H9 (cell line): Measurements from ENCODE around the gene BZW2. TPM values are rescaled to one million over a fixed set of nuclear protein-coding genes. Genes with fewer than 3 reads are reported as not detected.

Source experiments
- DNase-seq: peaks from one replicate; pipeline ENCODE4 v3.0.0-alpha.2; 2017
- H2AFZ ChIP-seq: one replicate; pipeline ENCODE4 v1.6.1; 2013; ENCODE audit warnings: mild to moderate bottlenecking, low read length, control low read depth, moderate library complexity
- H2AK5ac ChIP-seq: 2 replicates; pipeline ENCODE4 v1.6.1; 2013; ENCODE audit warnings: low read length, control low read depth, mixed read lengths; ENCODE audit not compliant: insufficient read length
- H2BK120ac ChIP-seq: one replicate; pipeline ENCODE4 v1.6.1; 2013; ENCODE audit warnings: low read depth, mild to moderate bottlenecking, low read length, control low read depth, inconsistent platforms; ENCODE audit not compliant: poor library complexity, severe bottlenecking
- H2BK12ac ChIP-seq: 2 replicates; pipeline ENCODE4 v1.6.1; 2013; ENCODE audit warnings: low read length, control low read depth, mixed read lengths, low read depth; ENCODE audit not compliant: insufficient read length
- H2BK15ac ChIP-seq: 2 replicates; pipeline ENCODE4 v1.6.1; 2013; ENCODE audit warnings: low read depth, low read length, control low read depth
- H2BK20ac ChIP-seq: one replicate; pipeline ENCODE4 v1.6.1; 2013; ENCODE audit warnings: low read depth, mild to moderate bottlenecking, low read length, control low read depth, inconsistent platforms; ENCODE audit not compliant: poor library complexity, severe bottlenecking
- H2BK5ac ChIP-seq: 2 replicates; pipeline ENCODE4 v1.6.1; 2013; ENCODE audit warnings: low read length, control low read depth, mixed read lengths; ENCODE audit not compliant: insufficient read length
- H3K14ac ChIP-seq: 2 replicates; pipeline ENCODE4 v1.6.1; 2013; ENCODE audit warnings: low read length, control low read depth; ENCODE audit not compliant: insufficient read depth
- H3K18ac ChIP-seq: 2 replicates; pipeline ENCODE4 v1.6.1; 2013; ENCODE audit warnings: low read depth, mild to moderate bottlenecking, mixed read lengths, low read length, control low read depth; ENCODE audit not compliant: insufficient read length
- H3K23ac ChIP-seq: 2 replicates; pipeline ENCODE4 v1.6.1; 2013; ENCODE audit warnings: low read length, control low read depth, mixed read lengths, low read depth; ENCODE audit not compliant: insufficient read length
- H3K23me2 ChIP-seq: 2 replicates; pipeline ENCODE4 v1.6.1; 2013; ENCODE audit warnings: low read depth, mild to moderate bottlenecking, mixed read lengths, low read length, control low read depth; ENCODE audit not compliant: insufficient read length, poor library complexity, severe bottlenecking
- H3K27ac ChIP-seq: 2 replicates; pipeline ENCODE4 v1.5.1; 2013; ENCODE audit warnings: low read length, control low read depth, mixed read lengths, low read depth; ENCODE audit not compliant: insufficient read length
- H3K27me3 ChIP-seq: 2 replicates; pipeline ENCODE4 v1.6.1; 2013; ENCODE audit warnings: low read length, control low read depth, inconsistent platforms; ENCODE audit not compliant: insufficient read depth
- H3K4ac ChIP-seq: 2 replicates; pipeline ENCODE4 v1.6.1; 2013; ENCODE audit warnings: low read depth, mild to moderate bottlenecking, control low read depth, inconsistent platforms, low read length, moderate library complexity
- H3K4me1 ChIP-seq: 2 replicates; pipeline ENCODE4 v1.6.1; 2013; ENCODE audit warnings: low read length, control low read depth, inconsistent platforms; ENCODE audit not compliant: insufficient read depth
- H3K4me2 ChIP-seq: 2 replicates; pipeline ENCODE4 v1.6.1; 2013; ENCODE audit warnings: low read length, control low read depth, mixed read lengths; ENCODE audit not compliant: insufficient read length, insufficient read depth
- H3K56ac ChIP-seq: 2 replicates; pipeline ENCODE4 v1.6.1; 2013; ENCODE audit warnings: low read depth, mild to moderate bottlenecking, mixed read lengths, low read length, control low read depth; ENCODE audit not compliant: insufficient read length
- H3K79me1 ChIP-seq: 2 replicates; pipeline ENCODE4 v1.6.1; 2013; ENCODE audit warnings: low read depth, mild to moderate bottlenecking, moderate library complexity, low read length, control low read depth, inconsistent platforms; ENCODE audit not compliant: insufficient read depth, poor library complexity, severe bottlenecking
- H3K79me2 ChIP-seq: 2 replicates; pipeline ENCODE4 v1.6.1; 2013; ENCODE audit warnings: low read length, control low read depth, inconsistent platforms; ENCODE audit not compliant: insufficient read depth
- H3K9ac ChIP-seq: 2 replicates; pipeline ENCODE4 v1.6.1; 2013; ENCODE audit warnings: low read length, control low read depth, mixed read lengths; ENCODE audit not compliant: insufficient read length; ENCODE audit errors: extremely low read depth
- H3K9me3 ChIP-seq: one replicate; pipeline ENCODE4 v1.6.1; 2013; ENCODE audit warnings: low read depth, low read length, inconsistent platforms; ENCODE audit not compliant: control insufficient read depth
- H3T11ph ChIP-seq: one replicate; pipeline ENCODE4 v1.6.1; 2013; ENCODE audit warnings: mild to moderate bottlenecking, low read length, control low read depth, inconsistent platforms
- H4K20me1 ChIP-seq: one replicate; pipeline ENCODE4 v1.6.1; 2013; ENCODE audit not compliant: control insufficient read depth, insufficient read length, insufficient read depth
- H4K5ac ChIP-seq: 2 replicates; pipeline ENCODE4 v1.6.1; 2013; ENCODE audit warnings: low read depth, mild to moderate bottlenecking, mixed read lengths, low read length, control low read depth; ENCODE audit not compliant: insufficient read length
- H4K8ac ChIP-seq: replicated peaks from 2 replicates; pipeline ENCODE4 v1.6.1; 2013; ENCODE audit warnings: low read length, control low read depth, mixed read lengths, low read depth; ENCODE audit not compliant: insufficient read length
- H4K91ac ChIP-seq: 2 replicates; pipeline ENCODE4 v1.6.1; 2013; ENCODE audit warnings: low read depth, mild to moderate bottlenecking, moderate library complexity, mixed read lengths, low read length, control low read depth; ENCODE audit not compliant: insufficient read length
- H3K27ac Mint-ChIP-seq, 3 experiments: 2 replicates in 2 of 3; 3 replicates in 1 of 3; pipeline ENCODE4 v1.8.0; 2020 to 2021; ENCODE audit warnings: mixed read lengths in 3 of 3, mild to moderate bottlenecking in 1 of 3, moderate library complexity in 1 of 3
- H3K27me3 Mint-ChIP-seq: 2 replicates; pipeline ENCODE4 v1.8.0; 2021; ENCODE audit warnings: low read depth, mild to moderate bottlenecking, moderate library complexity, mixed read lengths
- H3K36me3 Mint-ChIP-seq, 3 experiments: 2 replicates in 2 of 3; 3 replicates in 1 of 3; pipeline ENCODE4 v1.8.0; 2020 to 2021; ENCODE audit warnings: low read depth in 3 of 3, mixed read lengths in 3 of 3; ENCODE audit not compliant: insufficient read depth in 1 of 3
- H3K4me1 Mint-ChIP-seq, 2 experiments: 2 replicates each; pipeline ENCODE4 v1.8.0; 2020; ENCODE audit warnings: mixed read lengths in 2 of 2
- H3K4me3 Mint-ChIP-seq, 2 experiments: 2 replicates in 1 of 2; 3 replicates in 1 of 2; pipeline ENCODE4 v1.8.0; 2020 to 2021; ENCODE audit warnings: mild to moderate bottlenecking in 2 of 2, mixed read lengths in 2 of 2, moderate library complexity in 1 of 2
- H3K9me3 Mint-ChIP-seq, 2 experiments: 2 replicates in 1 of 2; 3 replicates in 1 of 2; pipeline ENCODE4 v1.8.0; 2020; ENCODE audit warnings: mild to moderate bottlenecking in 2 of 2, mixed read lengths in 2 of 2, moderate library complexity in 1 of 2
- CTCF ChIP-seq: fragments of 200-600 bp; sonication (generic); conservative IDR thresholded peaks from 3 replicates; pipeline ENCODE4 v1.8.0; 2021; ENCODE audit warnings: antibody characterized with exemption, mild to moderate bottlenecking
- WGBS: extraction: QIAGEN DNeasy Blood & Tissue Kit; methylation state at CpG from one replicate; pipeline ENCODE4 v1.1.7; 2013; ENCODE audit warnings: missing lambda C conversion rate, low lambda C conversion rate, mixed read lengths; ENCODE audit not compliant: insufficient read length; ENCODE audit errors: extremely low coverage; 5-methylcytosine and 5-hydroxymethylcytosine counted together
- total RNA-seq: library from RNA; stranded (reverse); gene quantifications from 2 replicates; pipeline ENCODE4 v1.2.1, GENCODE V29; 2021

BZW2 gene
- total RNA-seq, 1 experiment from 2014 or later: 64.6 TPM

GRCh38 chr7:16616542-16616941 is 29.4 kb upstream of the BZW2 start:
- H4K8ac ChIP-seq: no peak overlapping the region
- no peaks in the 10 kb centered on the region for H3K79me1 ChIP-seq
- H3K9me3 ChIP-seq: no peaks in the 10 kb centered on the region
- peaks cover 3 to 20% (median 8%) of the 10 kb centered on the region in 3 experiments; a peak in 5 of 7 replicates for H3K36me3 Mint-ChIP-seq
- H3T11ph ChIP-seq: no peak overlapping the region
- H2BK20ac ChIP-seq: no peak overlapping the region
- no peak overlapping the region for H2BK120ac ChIP-seq
- no peaks in the 10 kb centered on the region; the same call in 1 of the 2 replicates for H3K4me1 ChIP-seq
- no peak for TF ChIP-seq CTCF
- H2AK5ac ChIP-seq: no peak overlapping the region
- no peak overlapping the region for H4K5ac ChIP-seq
- no peaks in the 10 kb centered on the region for H4K20me1 ChIP-seq
- H3K14ac ChIP-seq: peak overlapping the region; percentile 39; the same call in 1 of the 2 replicates
- H3K4me3 Mint-ChIP-seq: no peak overlapping the region
- H3K27me3 Mint-ChIP-seq: no peaks in the 10 kb centered on the region
- DNase-seq: peak; percentile 62
- H3K27ac Mint-ChIP-seq: no peak overlapping the region
- no peak overlapping the region for H3K18ac ChIP-seq
- no peak overlapping the region for H2BK15ac ChIP-seq
- no peaks in the 10 kb centered on the region for H3K23me2 ChIP-seq
- no peak overlapping the region for H3K4me2 ChIP-seq
- H3K9me3 Mint-ChIP-seq: no peaks in the 10 kb centered on the region; a peak in 1 of 5 replicates
- H2AFZ ChIP-seq: no peak overlapping the region
- no peak overlapping the region for H3K23ac ChIP-seq
- no peaks in the 10 kb centered on the region for H3K79me2 ChIP-seq
- H2BK5ac ChIP-seq: no peak overlapping the region
- no peak overlapping the region for H3K4ac ChIP-seq
- no CpG with 5 or more reads among the region's 18 CpGs for WGBS
- H4K91ac ChIP-seq: no peak overlapping the region
- H3K56ac ChIP-seq: no peak overlapping the region
- no peak overlapping the region for H3K9ac ChIP-seq
- H2BK12ac ChIP-seq: no peak overlapping the region
- H3K4me1 Mint-ChIP-seq: peaks cover 14 to 18% of the 10 kb centered on the region in 2 experiments
- no peak overlapping the region for H3K27ac ChIP-seq
- H3K27me3 ChIP-seq: no peaks in the 10 kb centered on the region
